Activated T-helper 2 cell treated with anti-CD3 and anti-CD28 coated beads, Interferon-gamma antibody, Interleukin-2, Interleukin-4, amounts not matched to agents 10 μg/mL and 5 μg/mL and 100 μg/mL, durations not matched to agents 14 hours and 24 hours and 36 hours (primary cell): ENCODE results near the gene BLMH. TPM values are rescaled to one million over a fixed set of nuclear protein-coding genes. Genes with fewer than 3 reads are reported as not detected.
"Not testable (repeated sequence)": the region's sequence is repeated elsewhere in the genome, so short reads cannot be mapped to it uniquely, and the experiment has no call there.

ENCODE experiments used
- DNase-seq: peaks from one replicate; pipeline ENCODE4 v3.0.0; 2021; ENCODE audit warnings: low spot score
- H3K27ac Mint-ChIP-seq: one replicate; pipeline ENCODE4 v1.8.0; 2021; ENCODE audit warnings: mixed read lengths
- H3K27me3 Mint-ChIP-seq: one replicate; pipeline ENCODE4 v1.8.0; 2021; ENCODE audit warnings: low read depth, mixed read lengths
- H3K36me3 Mint-ChIP-seq: one replicate; pipeline ENCODE4 v1.8.0; 2021; ENCODE audit warnings: low read depth, mixed read lengths
- H3K4me1 Mint-ChIP-seq: one replicate; pipeline ENCODE4 v1.8.0; 2021; ENCODE audit warnings: low read depth, mixed read lengths
- H3K4me3 Mint-ChIP-seq: one replicate; pipeline ENCODE4 v1.8.0; 2021; ENCODE audit warnings: low read depth, mild to moderate bottlenecking, moderate library complexity, mixed read lengths
- H3K9me3 Mint-ChIP-seq: one replicate; pipeline ENCODE4 v1.8.0; 2021; ENCODE audit warnings: mixed read lengths
- intact Hi-C: fragments of 100-400 bp; cut with micrococcal nuclease; formaldehyde crosslinking; loops from one replicate; pipeline ENCODE4 v1.15.1; 2023
- total RNA-seq: library from RNA; stranded (reverse); gene quantifications from 2 replicates; pipeline ENCODE4 v1.2.3, GENCODE V29; 2022

BLMH gene
- total RNA-seq, 1 donor from 2014 or later, result 72.2 TPM

GRCh38 chr17:30230009-30230408 lies 61.7 kb downstream of the BLMH start:
- intact Hi-C loops, H3K4me3 Mint-ChIP-seq, H3K9me3 Mint-ChIP-seq, DNase-seq, H3K4me1 Mint-ChIP-seq, H3K36me3 Mint-ChIP-seq, H3K27ac Mint-ChIP-seq: not testable (repeated sequence)
- H3K27me3 Mint-ChIP-seq, result peaks cover 53% of the 10 kb centered on the region

- H3K4me1 Mint-ChIP-seq, result no peaks in the 10 kb centered on the region
- H3K36me3 Mint-ChIP-seq, result no peaks in the 10 kb centered on the region
- H3K9me3 Mint-ChIP-seq, result no peaks in the 10 kb centered on the region
- no peak overlapping the region for H3K27ac Mint-ChIP-seq
- DNase-seq, result no peak
- H3K27me3 Mint-ChIP-seq, result peaks cover 45% of the 10 kb centered on the region
- intact Hi-C loops, result no loop called here
- H3K4me3 Mint-ChIP-seq, result no peak overlapping the region
These were observed 62.7 kb downstream of the BLMH start for GRCh38 chr17:30229012-30229411.

DNA sequence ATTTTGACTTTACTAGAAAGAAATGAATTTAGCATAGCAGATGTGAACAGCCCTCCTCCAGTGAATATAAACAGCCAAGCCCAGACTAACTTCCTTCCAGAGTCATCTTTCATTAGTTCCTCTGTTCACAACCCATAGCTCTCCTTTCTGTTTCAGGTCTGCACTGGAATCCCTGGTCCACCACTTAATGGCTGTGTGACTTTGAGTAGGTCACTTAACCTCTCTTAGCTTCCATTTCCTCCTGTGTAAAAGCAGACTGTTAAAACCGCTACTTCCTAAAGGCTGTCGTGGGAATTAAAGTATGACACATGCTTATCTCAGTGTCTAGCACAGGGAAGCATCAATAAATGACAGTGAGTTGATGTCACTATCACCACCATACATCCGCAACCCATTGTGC lies 63.7 kb downstream of the BLMH start:
- no peaks in the 10 kb centered on the region for H3K9me3 Mint-ChIP-seq
- peaks cover 37% of the 10 kb centered on the region for H3K27me3 Mint-ChIP-seq
- H3K36me3 Mint-ChIP-seq, result no peaks in the 10 kb centered on the region
- H3K4me1 Mint-ChIP-seq, result no peaks in the 10 kb centered on the region
- no peak overlapping the region for H3K4me3 Mint-ChIP-seq
- no peak overlapping the region for H3K27ac Mint-ChIP-seq
- intact Hi-C loops, result no loop called here
- no peak for DNase-seq

- intact Hi-C loops, result no loop called here
- Mint-ChIP-seq H3K27me3 (peaks cover 28% of the 10 kb centered on the region), H3K4me3 (no peak overlapping the region), H3K9me3 (no peaks in the 10 kb centered on the region), H3K36me3 (no peaks in the 10 kb centered on the region), H3K4me1 (no peaks in the 10 kb centered on the region), H3K27ac (no peak overlapping the region)
- no peak for DNase-seq
These were observed 64.9 kb downstream of the BLMH start for GRCh38 chr17:30226878-30227277.

GRCh38 chr17:30225919-30226553 lies 65.7 kb downstream of the BLMH start:
- no peaks in the 10 kb centered on the region for H3K9me3 Mint-ChIP-seq
- no peaks in the 10 kb centered on the region for H3K4me1 Mint-ChIP-seq
- no peak for DNase-seq
- H3K4me3 Mint-ChIP-seq, result no peak overlapping the region
- H3K27ac Mint-ChIP-seq, result no peak overlapping the region
- H3K27me3 Mint-ChIP-seq, result peaks cover 26% of the 10 kb centered on the region
- intact Hi-C loops, result no loop called here
- no peaks in the 10 kb centered on the region for H3K36me3 Mint-ChIP-seq

- no peaks in the 10 kb centered on the region for H3K9me3 Mint-ChIP-seq
- no peak overlapping the region for H3K27ac Mint-ChIP-seq
- H3K4me3 Mint-ChIP-seq, result no peak overlapping the region
- H3K36me3 Mint-ChIP-seq, result no peaks in the 10 kb centered on the region
- no peak for DNase-seq
- peaks cover 17% of the 10 kb centered on the region for H3K27me3 Mint-ChIP-seq
- intact Hi-C loops, result no loop called here
- H3K4me1 Mint-ChIP-seq, result no peaks in the 10 kb centered on the region
These were observed 66.6 kb downstream of the BLMH start for GRCh38 chr17:30225112-30225511.

GRCh38 chr17:30224419-30224960 lies 67.3 kb downstream of the BLMH start:
- Mint-ChIP-seq H3K36me3 (no peaks in the 10 kb centered on the region), H3K4me3 (no peak overlapping the region), H3K27ac (no peak overlapping the region), H3K27me3 (peaks cover 15% of the 10 kb centered on the region), H3K4me1 (no peaks in the 10 kb centered on the region), H3K9me3 (no peaks in the 10 kb centered on the region)
- DNase-seq, result no peak
- intact Hi-C loops, result no loop called here

GRCh38 chr17:30222721-30223175 lies 69.0 kb downstream of the BLMH start:
- Mint-ChIP-seq H3K4me3 (no peak overlapping the region), H3K27ac (no peak overlapping the region), H3K4me1 (no peaks in the 10 kb centered on the region), H3K9me3 (no peaks in the 10 kb centered on the region), H3K27me3 (peaks cover 7% of the 10 kb centered on the region), H3K36me3 (no peaks in the 10 kb centered on the region)
- no peak for DNase-seq
- intact Hi-C loops, result no loop called here

GRCh38 chr17:30222251-30222650 lies 69.5 kb downstream of the BLMH start:
- H3K9me3 Mint-ChIP-seq, result no peaks in the 10 kb centered on the region
- no peak for DNase-seq
- no peak overlapping the region for H3K27ac Mint-ChIP-seq
- intact Hi-C loops, result no loop called here
- peaks cover 7% of the 10 kb centered on the region for H3K27me3 Mint-ChIP-seq
- no peaks in the 10 kb centered on the region for H3K4me1 Mint-ChIP-seq
- H3K4me3 Mint-ChIP-seq, result no peak overlapping the region
- H3K36me3 Mint-ChIP-seq, result no peaks in the 10 kb centered on the region

DNA sequence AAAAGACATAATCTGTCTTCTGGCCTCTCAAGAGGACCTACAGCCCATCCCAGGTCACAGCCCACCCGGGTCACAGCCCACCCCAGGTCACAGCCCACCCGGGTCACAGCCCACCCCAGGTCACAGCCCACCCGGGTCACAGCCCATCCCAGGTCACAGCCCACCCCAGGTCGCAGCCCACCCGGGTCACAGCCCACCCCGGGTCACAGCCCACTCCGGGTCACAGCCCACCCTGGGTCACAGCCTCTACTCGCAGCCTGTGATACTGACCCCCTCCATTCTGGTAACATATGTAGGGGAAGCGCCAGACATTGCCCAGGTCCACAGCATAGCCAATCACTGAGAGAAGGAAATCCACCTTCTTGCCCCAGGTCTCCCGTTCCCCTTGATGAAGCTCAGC lies 70.4 kb downstream of the BLMH start:
- Mint-ChIP-seq H3K4me3 (no peak overlapping the region), H3K4me1 (no peaks in the 10 kb centered on the region), H3K27ac (no peak overlapping the region), H3K27me3 (peaks cover 7% of the 10 kb centered on the region), H3K9me3 (no peaks in the 10 kb centered on the region), H3K36me3 (no peaks in the 10 kb centered on the region)
- intact Hi-C loops, result no loop called here
- no peak for DNase-seq

DNA sequence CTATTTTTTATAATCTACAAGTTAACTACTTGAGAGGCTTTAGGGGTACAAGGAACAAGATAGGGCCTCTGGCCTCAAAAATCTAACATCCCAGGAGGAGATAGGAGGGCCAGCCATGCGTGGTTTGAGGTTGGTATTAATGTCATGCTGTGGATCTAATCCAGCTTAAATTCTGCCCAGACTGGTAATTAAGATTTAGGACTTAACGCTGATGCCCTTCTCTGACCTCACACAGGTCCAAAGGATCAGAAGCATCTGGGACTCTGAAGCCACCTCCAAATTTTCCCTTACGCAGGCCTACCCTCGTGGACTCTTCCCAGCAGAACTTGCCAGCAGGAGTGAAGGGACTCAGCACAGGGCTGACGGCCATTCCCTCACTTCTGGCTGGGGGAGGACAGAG lies 71.3 kb downstream of the BLMH start:
- no peaks in the 10 kb centered on the region for H3K4me1 Mint-ChIP-seq
- intact Hi-C loops, result no loop called here
- H3K27me3 Mint-ChIP-seq, result peaks cover 2% of the 10 kb centered on the region
- no peak for DNase-seq
- H3K36me3 Mint-ChIP-seq, result no peaks in the 10 kb centered on the region
- no peaks in the 10 kb centered on the region for H3K9me3 Mint-ChIP-seq
- no peak overlapping the region for H3K4me3 Mint-ChIP-seq
- no peak overlapping the region for H3K27ac Mint-ChIP-seq

DNA sequence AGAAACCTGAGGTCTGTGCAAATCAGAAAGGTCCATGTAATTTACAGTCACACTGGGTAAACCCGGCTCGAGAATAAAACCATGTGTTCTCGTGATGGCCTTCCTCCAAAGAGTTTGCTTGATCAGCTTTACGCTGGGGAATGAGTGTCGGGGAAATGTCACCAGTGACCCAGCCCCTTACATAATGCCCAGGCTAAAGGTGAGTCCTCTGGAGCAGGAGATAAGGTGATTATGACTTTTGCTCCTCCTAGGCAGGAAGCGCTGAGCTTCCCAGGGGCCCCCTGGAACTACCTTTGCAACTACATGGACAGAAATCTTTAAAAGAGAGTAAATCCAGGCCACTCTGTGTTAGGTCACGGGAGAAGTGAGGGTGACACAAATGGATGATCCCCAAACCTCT lies 71.9 kb downstream of the BLMH start:
- Mint-ChIP-seq H3K27me3 (peaks cover 2% of the 10 kb centered on the region), H3K36me3 (no peaks in the 10 kb centered on the region), H3K9me3 (no peaks in the 10 kb centered on the region), H3K4me1 (no peaks in the 10 kb centered on the region), H3K4me3 (no peak overlapping the region), H3K27ac (no peak overlapping the region)
- intact Hi-C loops, result no loop called here
- no peak for DNase-seq

GRCh38 chr17:30219315-30219714 lies 72.4 kb downstream of the BLMH start:
- Mint-ChIP-seq H3K27me3 (peaks cover 2% of the 10 kb centered on the region), H3K9me3 (no peaks in the 10 kb centered on the region), H3K36me3 (no peaks in the 10 kb centered on the region), H3K4me1 (no peaks in the 10 kb centered on the region), H3K27ac (no peak overlapping the region), H3K4me3 (no peak overlapping the region)
- intact Hi-C loops, result no loop called here
- DNase-seq, result no peak

DNA sequence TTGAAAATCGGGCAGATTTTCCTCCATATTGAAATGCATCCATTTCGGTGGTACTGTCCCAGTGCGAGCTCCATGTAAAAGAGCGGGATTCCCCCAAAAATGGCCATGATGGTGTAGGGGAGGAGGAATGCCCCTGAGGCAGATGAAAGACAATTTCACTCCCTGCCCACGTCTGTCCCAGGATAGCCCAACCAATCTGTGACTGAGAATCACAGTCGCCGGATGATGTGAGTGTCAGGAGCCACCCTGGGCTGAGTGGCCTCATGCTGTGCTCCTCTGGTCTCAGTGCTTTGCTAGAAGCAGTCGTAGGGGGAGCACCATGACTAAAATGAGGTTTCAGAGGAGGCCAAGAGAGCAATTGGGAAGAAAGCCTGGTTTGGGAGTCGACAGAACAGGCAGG lies 72.9 kb downstream of the BLMH start:
- Mint-ChIP-seq H3K4me3 (no peak overlapping the region), H3K27me3 (peaks cover 2% of the 10 kb centered on the region), H3K36me3 (no peaks in the 10 kb centered on the region), H3K4me1 (no peaks in the 10 kb centered on the region), H3K9me3 (no peaks in the 10 kb centered on the region), H3K27ac (no peak overlapping the region)
- intact Hi-C loops, result no loop called here
- no peak for DNase-seq
